ENCODE results near the gene SLC5A9.

GRCh38 chr1:48187969-48188563 lies 34.5 kb upstream of the SLC5A9 start:
- TF ChIP-seq ZFX (IDR thresholded peaks at IDR 0.05; ENCODE audit: borderline replicate concordance) (no peak), CTCF (IDR thresholded peaks at IDR 0.05) (no peak)

All from 22Rv1 (cell line).